GM18520 (cell line): Measurements from ENCODE around the gene OXCT1.
A peak's percentile ranks its signal among the peaks of the same experiment; 100 is the strongest.
"Not testable (repeated sequence)": the region's sequence is repeated elsewhere in the genome, so short reads cannot be mapped to it uniquely, and the experiment has no call there.

Source experiments
- ATAC-seq: cut with Tn5 transposase; IDR thresholded peaks from one replicate; pipeline ENCODE4 v1.9.1; 2021; ENCODE audit not compliant: unreplicated experiment

OXCT1 gene

DNA sequence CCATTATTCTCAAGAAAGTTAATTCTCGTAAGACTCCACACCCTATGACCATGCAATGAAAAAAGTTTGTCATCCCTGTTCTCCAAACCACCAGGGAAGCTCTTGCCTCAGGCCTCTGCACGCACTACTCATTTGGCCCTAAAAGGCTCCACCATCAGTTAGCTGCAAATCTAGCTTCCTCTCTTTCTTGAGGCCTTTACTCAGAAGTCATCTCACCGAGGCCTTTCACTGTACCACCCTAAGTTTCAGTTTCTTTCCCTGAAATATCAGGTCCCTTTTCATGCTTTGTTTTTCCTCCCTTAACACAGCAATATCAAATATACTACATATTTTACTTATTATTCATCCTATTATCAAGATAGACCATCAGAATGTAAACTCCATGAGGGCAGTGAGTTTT is 39.1 kb downstream of the OXCT1 start:
- ATAC-seq = no peak

DNA sequence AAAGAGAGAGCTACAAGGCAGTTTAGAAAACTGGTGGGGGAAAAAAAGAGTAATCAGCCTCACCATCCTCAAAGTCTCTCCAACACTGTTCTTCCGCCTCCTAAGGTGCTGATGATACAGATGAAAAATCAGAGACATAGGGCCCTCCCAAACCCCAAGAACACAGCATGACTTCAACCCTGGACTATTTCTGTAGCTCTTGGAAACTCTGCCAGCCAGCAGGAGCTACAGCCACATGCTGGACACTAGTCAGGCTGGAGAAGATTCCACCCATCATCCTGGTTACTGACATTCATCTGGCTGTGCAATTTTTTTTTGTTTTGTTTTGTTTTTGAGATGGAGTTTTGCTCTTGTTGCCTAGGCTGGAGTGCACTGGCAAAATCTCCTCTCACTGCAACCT is 42.4 kb downstream of the OXCT1 start:
- ATAC-seq = no peak

DNA sequence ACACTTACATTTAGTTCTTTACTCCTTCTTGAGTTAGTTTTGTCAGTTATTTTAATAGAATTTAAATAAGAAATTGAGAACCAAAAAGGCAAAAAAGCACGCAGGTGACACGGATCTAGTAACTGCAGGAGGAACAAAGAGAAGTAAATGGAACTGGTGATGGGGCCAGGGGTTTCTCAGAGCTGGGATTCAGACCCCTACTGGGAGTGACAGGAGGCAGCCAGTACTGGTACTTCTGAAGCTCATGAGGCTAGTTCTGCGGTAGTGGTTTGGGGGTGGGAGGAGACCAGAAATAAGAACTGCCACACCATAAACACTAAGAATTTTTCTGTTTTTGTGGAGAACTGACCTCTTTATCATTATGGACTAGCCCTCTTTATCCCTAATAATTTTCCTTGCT is 48.2 kb downstream of the OXCT1 start:
- ATAC-seq = no peak

DNA sequence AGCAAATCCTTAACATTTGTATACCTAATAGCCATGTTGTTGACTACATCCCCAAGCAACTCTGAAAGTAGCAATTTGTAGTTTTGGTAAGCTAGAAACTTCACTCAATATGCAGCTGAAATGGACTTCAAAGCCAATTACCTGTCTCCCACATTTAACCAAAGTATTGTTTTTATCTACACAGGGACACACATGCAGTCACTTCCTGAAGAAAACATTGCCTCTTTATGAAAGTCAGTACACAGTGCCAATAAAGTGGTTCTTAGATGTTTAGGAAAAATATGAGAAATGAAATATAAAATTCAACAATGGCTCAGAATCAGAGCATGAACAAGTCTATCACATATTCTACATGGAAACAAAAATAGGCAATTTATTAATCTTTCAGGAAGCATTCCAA is 49.2 kb downstream of the OXCT1 start:
- ATAC-seq = no peak

DNA sequence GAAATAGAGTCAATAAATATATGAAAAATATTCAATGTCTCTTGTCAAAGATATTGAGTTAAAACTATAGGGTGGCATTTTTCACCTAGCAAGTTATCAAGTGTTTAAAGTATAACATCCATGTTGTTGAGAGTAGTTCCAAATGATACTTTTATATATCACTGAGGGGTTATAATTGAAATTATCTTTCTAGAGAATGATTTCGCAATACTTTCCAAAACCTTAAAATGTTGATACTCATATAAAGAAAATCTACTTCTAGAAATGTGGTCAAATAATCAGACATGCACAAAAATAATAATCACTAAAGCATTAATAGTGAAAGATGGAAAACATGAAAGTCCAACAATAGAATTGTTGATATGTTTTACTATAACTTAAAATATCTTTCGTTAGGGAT is 50.1 kb downstream of the OXCT1 start:
- no peak for ATAC-seq

DNA sequence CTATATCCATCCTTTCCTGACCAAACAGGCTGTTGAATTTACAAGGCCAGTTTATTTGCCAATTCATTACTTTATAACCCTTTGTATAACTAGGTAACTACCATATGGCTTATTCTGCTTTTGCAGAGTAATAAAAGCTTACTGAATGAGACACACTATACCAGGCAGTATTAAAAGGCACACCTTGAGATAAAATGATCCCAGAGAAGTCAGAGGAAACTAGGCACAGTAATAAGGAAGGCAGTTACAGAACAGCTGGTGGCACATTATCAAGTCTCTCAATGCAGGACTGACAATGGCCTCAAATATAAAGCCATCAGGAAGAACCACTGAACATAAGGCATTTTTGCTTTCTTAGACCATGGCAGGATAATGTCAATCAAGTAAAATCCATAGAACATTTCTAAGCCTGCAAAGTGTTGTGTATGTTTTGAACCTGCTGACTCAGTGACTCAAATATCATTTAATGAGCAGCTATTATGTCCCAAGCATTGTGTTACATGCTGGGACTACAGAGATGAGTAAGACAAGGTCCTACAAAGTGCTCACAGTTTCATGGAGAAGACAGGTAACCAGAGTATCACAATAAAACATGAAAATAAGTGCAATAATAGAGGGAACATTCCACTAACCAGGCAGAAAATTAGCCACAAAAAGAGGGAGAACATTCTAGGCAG is 52.5 kb downstream of the OXCT1 start:
- no peak for ATAC-seq

DNA sequence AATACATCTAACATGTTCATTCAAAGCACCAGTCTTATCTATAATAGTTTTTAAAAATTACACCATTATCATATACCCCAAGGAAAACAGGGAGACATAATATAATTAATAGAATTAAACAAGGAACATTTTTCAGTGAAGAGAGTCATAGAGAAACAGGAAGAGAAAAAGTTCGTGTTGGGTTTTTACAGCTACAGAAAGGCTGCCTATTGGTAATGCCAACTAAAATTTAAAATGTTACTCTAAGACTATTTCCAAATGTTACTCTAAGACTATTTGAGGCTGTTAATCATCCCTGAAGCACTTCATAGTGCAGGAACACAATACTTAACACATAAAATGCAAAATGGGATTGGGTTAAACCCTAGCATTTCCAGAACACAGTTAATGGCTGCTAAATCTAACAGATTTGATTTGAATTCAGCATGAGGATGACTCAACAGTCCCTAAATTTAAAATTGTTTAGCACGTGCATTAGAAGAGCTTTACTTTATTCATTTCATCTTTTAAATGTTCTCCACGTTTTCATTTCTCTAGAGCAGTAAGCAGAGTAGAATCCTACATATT is 54.5 kb downstream of the OXCT1 start:
- no peak for ATAC-seq

DNA sequence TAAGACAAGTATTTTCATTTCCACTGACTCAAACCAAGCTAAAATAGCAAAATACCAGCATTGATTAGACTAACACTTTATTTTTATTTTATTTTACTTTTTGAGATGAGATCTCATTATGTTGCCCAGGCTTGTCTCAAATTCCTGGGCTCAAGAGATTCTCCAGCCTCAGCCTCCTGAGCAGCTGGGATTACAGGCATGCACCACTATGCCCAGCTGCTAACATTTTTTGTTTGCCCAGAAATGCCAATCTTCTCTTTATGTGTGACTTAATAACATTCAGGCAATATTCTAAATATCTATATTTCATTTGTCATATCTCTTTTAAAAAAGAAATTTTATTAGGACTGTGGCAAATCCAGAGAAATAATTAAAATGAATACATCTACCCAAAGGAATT is 55.0 kb downstream of the OXCT1 start:
- ATAC-seq = no peak

DNA sequence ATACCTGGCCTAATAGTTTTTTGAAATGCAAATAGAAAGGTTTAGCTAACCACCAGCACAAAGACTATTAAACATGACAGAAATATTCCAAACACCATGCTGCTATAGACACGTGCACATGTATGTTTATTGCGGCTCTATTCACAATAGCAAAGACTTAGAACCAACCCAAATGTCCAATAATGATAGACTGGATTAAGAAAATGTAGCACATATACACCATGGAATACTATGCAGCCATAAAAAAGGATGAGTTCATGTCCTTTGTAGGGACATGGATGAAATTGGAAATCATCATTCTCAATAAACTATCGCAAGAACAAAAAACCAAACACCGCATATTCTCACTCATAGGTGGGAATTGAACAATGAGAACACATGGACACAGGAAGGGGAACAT is 55.9 kb downstream of the OXCT1 start:
- ATAC-seq = not testable (repeated sequence)

DNA sequence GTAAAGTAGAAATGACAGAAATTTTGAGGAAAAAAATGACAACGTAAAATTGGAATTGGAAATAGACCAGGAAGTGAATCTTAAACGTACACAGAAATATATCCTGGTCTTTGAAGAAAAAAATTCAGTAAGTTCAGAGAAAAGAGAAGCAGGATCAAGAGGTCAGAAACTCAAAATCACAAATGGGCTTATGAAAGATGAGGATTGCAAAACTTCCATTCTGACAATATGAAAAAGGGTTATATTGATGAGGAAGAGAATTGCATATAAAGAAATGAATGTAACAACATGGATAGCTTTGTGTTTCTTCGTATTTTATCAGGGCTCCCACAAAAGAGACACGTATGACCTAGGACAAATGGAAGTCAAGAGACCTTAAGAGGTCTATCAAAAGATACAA is 58.1 kb downstream of the OXCT1 start:
- no peak for ATAC-seq

DNA sequence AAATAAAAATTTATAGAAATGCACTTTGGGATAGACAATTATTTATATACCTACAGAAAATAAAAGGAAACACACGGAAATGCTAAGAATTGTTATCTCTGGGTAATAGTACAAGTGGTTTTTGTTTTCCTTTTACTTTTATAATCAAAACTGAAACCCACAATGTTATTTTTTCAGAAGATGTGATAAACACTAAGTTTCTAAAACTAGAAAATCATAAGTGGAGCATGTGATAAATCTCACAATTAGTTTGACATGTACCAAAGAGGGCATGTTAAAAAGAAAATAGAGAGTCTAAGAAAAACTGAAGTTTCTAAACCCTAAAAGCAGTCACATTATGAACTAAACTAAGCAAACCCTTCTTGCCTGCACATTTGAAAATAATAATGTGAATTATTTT is 61.1 kb downstream of the OXCT1 start:
- peak; percentile 54 for ATAC-seq

DNA sequence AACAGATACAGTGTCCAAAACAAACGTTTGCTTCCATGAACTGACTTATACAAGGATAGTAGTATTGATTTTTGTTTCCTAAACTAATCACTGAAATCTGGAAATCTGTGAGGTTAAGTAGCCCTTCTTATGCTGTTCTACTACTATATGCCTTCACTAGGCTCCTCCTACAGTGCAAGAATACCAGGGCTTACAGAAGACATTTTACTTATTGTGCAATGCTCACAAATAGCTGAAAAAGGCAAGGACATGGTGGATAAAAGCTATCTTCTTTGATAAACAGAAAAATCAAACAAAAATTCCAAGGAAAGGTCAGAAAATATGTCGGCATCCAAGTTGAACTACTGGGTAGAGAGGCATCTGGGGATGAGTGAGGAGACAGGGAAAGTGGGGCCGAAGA is 61.9 kb downstream of the OXCT1 start:
- no peak for ATAC-seq

DNA sequence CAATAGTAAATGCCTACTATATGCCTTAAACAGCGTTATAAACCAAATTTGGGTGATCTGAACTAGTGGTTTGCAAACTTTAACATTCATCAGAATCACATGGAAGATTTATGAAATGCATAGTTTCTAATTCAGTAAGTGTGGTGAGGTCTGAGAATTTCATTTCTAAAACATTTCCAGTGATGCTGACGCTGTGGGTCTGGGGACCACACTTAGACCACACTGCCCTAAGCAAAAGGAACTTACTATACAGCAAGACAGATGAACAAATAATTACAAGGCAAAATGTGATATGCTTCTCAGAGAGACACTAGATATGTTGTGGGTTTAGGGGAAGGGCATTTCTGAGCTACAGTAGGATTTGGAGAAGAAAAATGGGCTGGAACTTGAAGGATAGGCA is 72.6 kb downstream of the OXCT1 start:
- ATAC-seq = no peak

DNA sequence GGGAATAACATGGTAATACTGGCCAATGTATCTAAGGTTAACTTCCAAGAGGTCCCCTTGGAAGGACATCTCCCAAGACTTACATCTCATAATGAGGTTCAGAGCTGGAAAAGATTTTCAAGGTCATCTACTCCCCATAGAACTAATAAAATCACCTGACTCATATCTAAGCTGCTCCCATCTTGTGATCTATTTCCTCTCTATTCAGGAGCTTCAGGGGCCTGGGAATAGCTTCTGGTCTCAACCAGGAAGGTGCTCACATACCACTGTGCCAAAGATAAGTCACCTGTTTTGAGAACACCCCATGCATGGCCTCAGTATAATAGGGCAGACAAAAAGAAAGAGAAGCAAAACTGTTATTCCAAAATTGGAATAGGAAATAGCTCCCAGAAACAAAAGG is 74.2 kb downstream of the OXCT1 start:
- ATAC-seq = no peak

DNA sequence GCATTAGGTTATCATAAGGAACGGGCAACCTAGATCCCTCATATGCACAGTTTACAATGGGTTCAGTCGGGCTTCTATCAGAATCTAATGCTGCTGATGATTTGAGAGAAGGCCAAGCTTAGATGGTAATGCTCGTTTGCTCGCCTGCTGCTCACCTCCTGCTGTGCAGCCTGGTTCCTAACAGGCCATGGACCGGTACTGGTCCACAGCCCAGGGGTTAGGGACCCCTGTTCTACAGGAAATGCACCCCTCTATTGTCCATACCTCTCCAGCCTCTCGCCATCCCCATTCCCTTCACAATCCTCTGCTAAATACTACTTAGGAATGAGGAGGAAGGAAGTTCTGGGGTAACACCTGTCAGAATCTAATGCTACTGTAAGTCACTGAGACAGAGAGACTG is 75.1 kb downstream of the OXCT1 start:
- no peak for ATAC-seq

DNA sequence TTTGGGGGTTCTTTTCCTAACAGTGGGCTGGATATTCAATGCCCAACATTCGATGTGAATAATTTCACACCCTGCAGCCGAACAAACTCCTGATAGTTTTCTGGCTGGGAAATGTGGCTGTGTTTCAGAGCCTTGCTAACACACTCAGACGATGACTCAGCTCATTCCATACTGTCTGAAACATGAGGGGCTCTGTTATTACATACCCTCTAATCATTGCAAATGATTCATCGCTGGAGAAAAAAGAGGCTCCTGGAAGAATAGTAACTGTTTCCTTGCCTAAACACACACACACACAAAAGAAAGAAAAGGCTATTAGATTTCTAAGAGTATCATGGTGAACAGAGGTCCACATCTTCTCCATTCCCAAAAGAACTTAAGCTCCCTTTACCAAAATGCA is 75.8 kb downstream of the OXCT1 start:
- ATAC-seq = no peak

DNA sequence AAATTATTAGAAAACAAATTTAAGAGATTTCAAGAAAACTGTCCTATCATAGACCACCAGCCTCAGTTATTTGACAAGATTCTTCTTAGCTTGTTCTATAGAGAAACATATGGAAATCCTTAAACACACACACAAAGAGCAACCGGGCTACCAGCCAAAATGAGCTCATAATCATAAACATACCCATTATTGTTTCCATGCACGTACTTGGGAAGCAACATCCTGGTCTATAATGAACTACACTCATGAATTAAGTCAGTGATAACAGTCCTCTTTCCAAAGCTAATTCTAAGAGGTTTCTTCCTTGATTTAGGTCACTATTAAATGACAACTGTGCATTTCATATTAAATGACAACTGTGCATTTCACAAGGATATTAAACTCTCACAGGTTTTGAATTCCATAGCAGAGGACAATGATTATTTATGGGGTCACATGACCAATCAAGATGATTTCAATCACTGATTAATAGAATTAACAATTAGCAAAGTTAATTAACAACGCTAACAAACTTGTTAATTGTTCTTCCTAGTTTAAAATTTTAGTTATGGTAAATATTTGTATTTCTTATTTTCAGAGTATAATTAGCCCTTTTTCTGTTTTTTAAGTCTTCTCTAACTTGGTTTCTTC is 77.0 kb downstream of the OXCT1 start:
- ATAC-seq = no peak

DNA sequence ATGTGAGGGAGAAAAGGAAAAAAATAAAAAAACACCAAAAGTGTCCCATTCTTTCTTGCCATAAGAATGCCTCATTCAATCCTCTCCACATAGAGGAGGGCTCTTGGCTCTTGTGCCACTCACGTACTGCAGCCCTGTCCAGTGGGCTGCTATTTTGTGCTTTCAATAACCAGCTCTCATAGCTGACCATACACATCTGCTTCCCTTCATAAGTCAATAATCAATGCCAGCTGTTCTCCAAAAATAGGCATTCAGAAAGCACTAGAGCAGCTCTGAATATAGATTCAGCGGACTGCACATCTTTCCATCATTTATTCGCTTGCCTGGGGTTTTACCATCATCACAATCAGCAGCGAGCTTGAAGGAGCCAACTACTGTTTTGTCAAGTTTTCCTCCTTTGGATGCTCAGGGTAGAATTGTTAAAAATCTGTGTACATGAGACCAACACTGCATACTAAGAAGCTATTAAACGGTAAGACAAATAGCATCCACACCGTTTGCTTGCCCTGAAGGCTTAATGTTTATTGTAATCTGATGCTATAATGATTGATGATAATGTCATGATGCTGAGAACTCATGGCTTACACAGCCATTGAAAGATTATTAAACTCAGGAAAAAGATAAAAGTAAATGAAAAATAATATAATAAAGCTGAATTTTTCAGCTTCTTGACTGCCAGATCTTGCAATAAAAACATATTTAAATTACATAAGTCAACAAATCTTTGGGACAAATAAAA is 80.0 kb downstream of the OXCT1 start:
- no peak for ATAC-seq

DNA sequence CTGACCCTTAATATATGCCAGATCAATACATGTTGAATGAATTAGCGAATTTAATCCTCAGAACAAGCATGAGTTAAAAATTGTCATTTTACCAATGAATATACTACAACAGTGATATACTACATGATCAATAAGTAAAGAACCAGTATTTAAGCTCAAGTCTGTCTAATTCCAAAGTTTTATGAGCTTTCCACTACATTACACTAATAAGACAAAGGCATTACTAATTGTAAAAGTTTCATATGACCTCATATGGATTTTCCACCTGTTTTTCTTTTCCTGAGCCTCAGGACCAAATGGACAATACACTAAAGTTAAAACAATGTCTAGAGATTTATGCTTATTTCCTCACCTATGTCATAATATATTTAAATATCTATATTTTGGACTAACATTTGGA is 80.8 kb downstream of the OXCT1 start:
- no peak for ATAC-seq

DNA sequence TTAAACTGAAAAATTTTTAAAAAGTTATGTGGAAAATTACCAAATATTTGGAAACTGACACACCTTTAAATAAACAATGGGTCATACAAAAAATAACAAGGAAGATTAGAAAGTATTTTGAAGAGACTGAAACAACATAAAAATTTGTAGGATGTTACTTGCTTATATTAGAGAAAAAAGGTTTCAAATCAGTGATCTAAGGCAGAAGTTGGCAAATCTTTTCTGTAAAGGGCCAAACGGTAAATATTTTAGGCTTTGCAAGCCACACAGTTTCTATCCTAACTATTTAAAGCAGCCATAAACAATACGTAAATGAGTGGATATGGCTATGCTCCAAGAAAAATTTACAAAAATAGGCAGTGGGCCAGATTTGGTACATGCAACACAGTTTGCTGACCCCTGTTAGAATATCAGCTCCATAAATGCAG is 81.3 kb downstream of the OXCT1 start:
- ATAC-seq = no peak

DNA sequence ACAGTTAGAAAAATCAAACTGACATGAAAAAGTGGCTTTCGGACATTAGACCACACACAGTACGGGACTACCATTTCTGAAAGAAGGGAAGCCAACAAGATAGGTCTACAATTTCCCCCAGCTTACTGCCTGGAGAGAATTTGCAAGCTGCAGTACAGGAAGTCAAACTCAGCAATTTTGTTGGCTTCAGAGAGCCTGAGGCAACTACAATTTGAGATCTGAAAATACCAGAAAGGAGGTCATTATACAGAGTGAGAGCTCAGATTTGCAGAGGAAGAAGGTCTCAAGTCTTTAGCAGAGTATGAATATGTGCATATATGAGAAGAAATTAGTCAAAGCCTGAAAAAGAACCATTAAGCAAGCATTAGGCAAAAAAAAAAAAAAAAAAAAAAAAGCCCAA is 83.0 kb downstream of the OXCT1 start:
- ATAC-seq = no peak

DNA sequence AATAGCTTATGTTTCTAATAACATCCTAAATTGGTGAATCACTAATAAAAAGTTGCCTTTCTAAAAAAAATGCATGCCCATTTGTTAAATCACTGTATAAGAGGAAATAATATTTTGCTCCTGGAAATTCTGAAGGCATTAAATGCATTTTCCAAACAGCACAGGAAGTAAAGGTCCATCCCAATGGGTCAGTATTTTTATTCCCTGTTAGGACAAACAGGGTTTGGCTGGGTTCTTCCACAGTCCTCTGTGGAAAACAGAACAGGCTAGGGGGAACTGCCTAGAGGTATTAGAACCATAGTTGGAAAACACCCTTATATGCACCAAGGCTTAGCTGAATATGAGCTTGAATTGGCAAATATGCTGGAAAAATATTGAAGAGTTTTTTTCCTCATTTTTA is 85.2 kb downstream of the OXCT1 start:
- ATAC-seq = no peak
